Psoas muscle (tissue), 8 donors: ENCODE data around the gene ANAPC5. TPM values are rescaled to one million over a fixed set of nuclear protein-coding genes. Genes with fewer than 3 reads are reported as not detected.
"Not testable (repeated sequence)": the region's sequence is repeated elsewhere in the genome, so short reads cannot be mapped to it uniquely, and the experiment has no call there.

ENCODE experiments used
- ATAC-seq, 4 donors: fragments of 200-7000 bp; cut with Tn5 transposase; one replicate each; pipeline ENCODE4 v1.9.1; 2020; ENCODE audit warnings: moderate library complexity in 3 of 4, mild to moderate bottlenecking in 2 of 4
- DNase-seq, 2 donors: peaks; one replicate each; pipeline ENCODE4 v3.0.0-alpha.2; 2020
- H3K27ac ChIP-seq: fragments of 200-600 bp; one replicate; pipeline ENCODE4 v1.8.0; 2022
- H3K27me3 ChIP-seq, 3 donors: fragments of 200-600 bp in 1 of 3; one replicate each; pipeline versions ENCODE4 v1.6.1 to v1.8.0; 2013 to 2022; ENCODE audit warnings: low read length in 2 of 3, mild to moderate bottlenecking in 2 of 3, moderate library complexity in 1 of 3; ENCODE audit not compliant: insufficient read depth in 3 of 3
- H3K36me3 ChIP-seq, 2 donors: fragments of 200-600 bp in 1 of 2; one replicate each; pipeline versions ENCODE4 v1.6.1 to v1.8.0; 2013 to 2022; ENCODE audit warnings: low read depth in 1 of 2, mild to moderate bottlenecking in 1 of 2, moderate library complexity in 1 of 2; ENCODE audit not compliant: insufficient read depth in 1 of 2
- H3K4me1 ChIP-seq: fragments of 200-600 bp; one replicate; pipeline ENCODE4 v1.8.0; 2022
- H3K4me3 ChIP-seq: fragments of 200-600 bp; one replicate; pipeline ENCODE4 v1.8.0; 2022; ENCODE audit warnings: mild to moderate bottlenecking
- H3K9me3 ChIP-seq: fragments of 200-600 bp; one replicate; pipeline ENCODE4 v1.8.0; 2022
- WGBS, 3 donors: extraction: QIAGEN DNeasy Blood & Tissue Kit; methylation state at CpG; one replicate each; pipeline versions ENCODE4 v1.1.6 to v1.1.7; 2013; 5-methylcytosine and 5-hydroxymethylcytosine counted together
- intact Hi-C, 2 donors: fragments of 100-400 bp; cut with DNase I; formaldehyde crosslinking; loops; one replicate each; pipeline versions ENCODE4 v1.11.0 to v1.14.2; 2022
- polyA plus RNA-seq, 3 donors: library from polyadenylated mRNA; stranded (reverse); fragments of 200-250 nt; gene quantifications; one replicate each; pipeline ENCODE4 v1.2.3, GENCODE V29; 2013
- total RNA-seq, 4 donors: library from RNA; stranded (reverse); fragmentation: NEBNext Ultra II Directional in 2 of 4; extraction: Animal tissue kit (Norgen Biotek cat#: 25700) in 2 of 4; gene quantifications; one replicate each; pipeline versions ENCODE4 v1.2.1 to v1.2.4, GENCODE V29; 2021 to 2023
- TF ChIP-seq, protein P1 (sequence below): fragments of 200-600 bp; IDR thresholded peaks from one replicate; pipeline ENCODE4 v1.8.0; 2022; ENCODE audit warnings: antibody characterized with exemption
- donor health status: healthy with polysubstance abuse.
- donor health status: DM: no; HTN: no; CAD: no; lungs with moderate emphysema.
- donor health status: Bipolar disorder and iron deficiency.
- donor health status: healthy.
- donor health status: DM: yes; HTN: yes; CAD: no.
- donor health status: DM: no; HTN: no; CAD: no.
- donor health status: DM: no; HTN: no; CAD: no.
- donor health status: DM: yes; HTN: yes; CAD: no.

Gene ANAPC5
- total and polyA plus RNA-seq, 7 donors: 47.1 to 120 (median 70.8) TPM

DNA sequence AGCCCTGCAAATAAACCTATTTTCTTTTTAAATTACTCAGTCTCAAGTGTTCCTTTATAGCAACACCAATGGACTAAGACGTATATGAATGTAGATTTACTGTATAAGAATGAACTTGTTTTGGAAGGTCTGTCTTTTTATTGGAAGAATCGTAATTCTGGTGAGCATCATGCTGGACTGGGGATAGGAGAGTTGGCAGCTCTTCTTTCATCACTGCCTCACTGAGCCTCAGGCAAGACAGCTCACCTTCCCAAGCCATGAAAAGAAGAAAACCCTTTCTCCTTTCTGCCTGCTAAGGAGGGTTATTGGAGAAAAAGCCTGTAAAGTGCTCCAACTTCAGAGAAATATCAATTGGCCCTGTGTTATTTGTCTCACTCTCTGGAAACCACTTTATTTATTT, 38.6 kb upstream of the ANAPC5 start:
- Histone ChIP-seq H3K4me3 (no peak overlapping the region), H3K36me3 (no peaks in the 10 kb centered on the region), H3K27ac (no peak overlapping the region), H3K9me3 (no peaks in the 10 kb centered on the region), H3K27me3 (no peaks in the 10 kb centered on the region), H3K4me1 (no peaks in the 10 kb centered on the region)
- ATAC-seq (no peak), DNase-seq (no peak)
- intact Hi-C loops: no loop called here
- WGBS, 3 donors: 92 to 96% (median 93%) methylated on average over 2 of the region's 2 CpGs
- TF ChIP-seq, protein P1, sequence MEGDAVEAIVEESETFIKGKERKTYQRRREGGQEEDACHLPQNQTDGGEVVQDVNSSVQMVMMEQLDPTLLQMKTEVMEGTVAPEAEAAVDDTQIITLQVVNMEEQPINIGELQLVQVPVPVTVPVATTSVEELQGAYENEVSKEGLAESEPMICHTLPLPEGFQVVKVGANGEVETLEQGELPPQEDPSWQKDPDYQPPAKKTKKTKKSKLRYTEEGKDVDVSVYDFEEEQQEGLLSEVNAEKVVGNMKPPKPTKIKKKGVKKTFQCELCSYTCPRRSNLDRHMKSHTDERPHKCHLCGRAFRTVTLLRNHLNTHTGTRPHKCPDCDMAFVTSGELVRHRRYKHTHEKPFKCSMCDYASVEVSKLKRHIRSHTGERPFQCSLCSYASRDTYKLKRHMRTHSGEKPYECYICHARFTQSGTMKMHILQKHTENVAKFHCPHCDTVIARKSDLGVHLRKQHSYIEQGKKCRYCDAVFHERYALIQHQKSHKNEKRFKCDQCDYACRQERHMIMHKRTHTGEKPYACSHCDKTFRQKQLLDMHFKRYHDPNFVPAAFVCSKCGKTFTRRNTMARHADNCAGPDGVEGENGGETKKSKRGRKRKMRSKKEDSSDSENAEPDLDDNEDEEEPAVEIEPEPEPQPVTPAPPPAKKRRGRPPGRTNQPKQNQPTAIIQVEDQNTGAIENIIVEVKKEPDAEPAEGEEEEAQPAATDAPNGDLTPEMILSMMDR: no peak

DNA sequence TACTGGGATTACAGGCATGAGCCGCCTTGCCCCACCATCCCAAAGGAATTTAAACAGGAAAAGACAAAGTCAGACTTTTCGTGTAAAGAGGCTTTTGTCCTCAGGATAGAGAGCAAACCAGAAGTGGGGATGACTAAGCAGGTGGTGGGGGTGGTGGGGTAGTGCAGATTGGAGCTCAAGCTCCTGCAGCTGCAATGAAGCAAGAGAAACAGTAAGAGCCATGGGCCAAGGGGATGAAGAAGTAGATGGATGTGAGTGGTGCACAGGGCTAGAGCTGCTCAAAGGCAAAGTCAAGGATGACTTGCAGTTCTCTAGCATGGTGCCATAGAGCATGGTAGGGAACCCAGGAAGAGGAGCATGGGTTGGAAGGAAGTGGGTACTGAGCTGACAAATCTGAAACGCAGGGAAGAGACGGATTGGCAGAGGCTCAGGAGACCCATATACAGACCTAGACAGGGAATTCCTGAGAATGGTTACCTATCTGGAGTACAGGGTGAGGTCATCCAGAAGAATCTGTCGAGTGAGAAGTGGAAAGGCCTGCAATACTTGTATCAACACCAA, 36.3 kb upstream of the ANAPC5 start:
- H3K4me1 ChIP-seq: no peaks in the 10 kb centered on the region
- H3K27me3 ChIP-seq: no peaks in the 10 kb centered on the region
- H3K27ac ChIP-seq: no peak overlapping the region
- intact Hi-C loops: no loop called here
- no peaks in the 10 kb centered on the region for H3K9me3 ChIP-seq
- no peaks in the 10 kb centered on the region for H3K36me3 ChIP-seq
- 71 to 74% (median 71%) methylated on average over 5 of the region's 5 CpGs for WGBS, 3 donors
- DNase-seq (no peak), ATAC-seq (no peak)
- TF ChIP-seq, protein P1: no peak
- H3K4me3 ChIP-seq: no peak overlapping the region

DNA sequence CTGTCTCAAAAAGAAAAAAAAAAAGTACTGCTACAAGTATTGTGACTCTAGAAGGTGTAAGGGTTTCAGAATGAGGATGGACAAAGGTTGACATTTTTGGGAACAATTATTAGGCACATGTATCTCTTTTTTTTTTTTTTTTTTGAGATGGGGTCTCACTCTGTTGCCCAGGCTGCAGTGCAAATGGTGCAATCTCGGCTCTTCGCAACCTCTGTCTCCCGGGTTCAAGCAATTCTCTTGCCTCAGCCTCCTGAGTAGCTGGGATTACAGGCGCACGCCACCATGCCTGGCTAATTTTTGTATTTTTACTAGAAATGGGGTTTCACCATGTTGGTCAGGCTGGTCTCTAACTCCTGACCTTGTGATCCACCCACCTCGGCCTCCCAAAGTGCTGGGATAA, 32.7 kb upstream of the ANAPC5 start:
- H3K27me3 ChIP-seq, H3K4me3 ChIP-seq, ATAC-seq, H3K4me1 ChIP-seq, DNase-seq, H3K36me3 ChIP-seq, H3K27ac ChIP-seq, H3K9me3 ChIP-seq, intact Hi-C loops: not testable (repeated sequence)
- 71 to 80% (median 74%) methylated on average over 6 of the region's 6 CpGs for WGBS, 3 donors

DNA sequence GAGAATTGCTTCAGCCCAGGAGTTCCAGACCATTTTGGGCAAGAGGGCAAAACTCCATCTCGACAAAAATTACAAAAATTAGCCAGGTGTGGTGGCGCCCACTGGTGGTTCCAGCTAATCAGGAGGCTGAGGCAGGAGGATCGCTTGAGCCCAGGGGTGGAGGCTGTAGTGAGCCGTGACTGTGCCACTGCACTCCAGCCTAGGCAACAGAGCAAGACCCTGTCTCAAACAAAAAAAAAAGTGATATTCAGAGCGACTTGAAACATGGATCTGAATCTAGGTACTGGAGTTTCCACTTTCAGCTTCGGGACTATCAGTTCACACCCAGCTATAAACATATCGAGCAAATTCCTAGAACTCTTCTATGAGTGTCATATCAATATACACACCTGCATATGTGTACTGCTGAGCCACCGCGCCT, 31.4 kb upstream of the ANAPC5 start:
- DNase-seq: no peak
- Histone ChIP-seq H3K9me3 (no peaks in the 10 kb centered on the region), H3K27me3 (no peaks in the 10 kb centered on the region)

DNA sequence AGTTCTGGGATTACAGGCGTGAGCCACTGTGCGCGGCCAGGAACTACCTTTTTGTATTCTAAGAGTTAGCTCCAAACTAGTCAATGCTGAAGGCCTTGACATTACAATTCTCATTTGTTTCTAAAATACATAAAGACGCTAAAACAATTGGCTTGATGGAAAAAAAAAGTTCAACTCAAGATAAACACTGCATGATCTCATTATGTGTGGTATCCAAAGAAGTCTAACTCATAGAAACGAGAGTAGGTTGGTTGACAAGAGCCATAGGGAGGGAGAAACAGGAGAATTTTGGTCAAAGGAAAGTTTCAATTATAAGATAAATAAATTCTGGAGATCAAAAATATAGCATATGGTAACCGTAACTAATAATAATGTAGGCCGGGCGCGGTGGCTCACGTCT, 27.7 kb upstream of the ANAPC5 start:
- DNase-seq: no peak
- H3K4me1 ChIP-seq: no peaks in the 10 kb centered on the region
- ATAC-seq: no peak
- H3K4me3 ChIP-seq: no peak overlapping the region
- H3K36me3 ChIP-seq: no peaks in the 10 kb centered on the region
- TF ChIP-seq, protein P1: no peak
- H3K27me3 ChIP-seq: no peaks in the 10 kb centered on the region
- no peaks in the 10 kb centered on the region for H3K9me3 ChIP-seq
- WGBS, 3 donors: 86 to 88% (median 88%) methylated on average over 10 of the region's 10 CpGs
- intact Hi-C loops: no loop called here
- no peak overlapping the region for H3K27ac ChIP-seq

More for the DNA sequence above, 31.4 kb upstream of the ANAPC5 start:
- TF ChIP-seq, protein P1: no peak
- WGBS, 3 donors: 88 to 93% (median 93%) methylated on average over 9 of the region's 9 CpGs
- Histone ChIP-seq H3K27ac (no peak overlapping the region), H3K4me3 (no peak overlapping the region), H3K4me1 (no peaks in the 10 kb centered on the region), H3K36me3 (no peaks in the 10 kb centered on the region)
- intact Hi-C loops: no loop called here
- ATAC-seq: no peak
